AML-193 (cell line): ENCODE data around the gene PRRT3.
A peak's percentile ranks its signal among the peaks of the same experiment; 100 is the strongest.

Experiments
- DNase-seq, 2 experiments: peaks; one replicate each; lab custom pipeline; 2025; lab: John Stamatoyannopoulos, UW

PRRT3 gene

DNA sequence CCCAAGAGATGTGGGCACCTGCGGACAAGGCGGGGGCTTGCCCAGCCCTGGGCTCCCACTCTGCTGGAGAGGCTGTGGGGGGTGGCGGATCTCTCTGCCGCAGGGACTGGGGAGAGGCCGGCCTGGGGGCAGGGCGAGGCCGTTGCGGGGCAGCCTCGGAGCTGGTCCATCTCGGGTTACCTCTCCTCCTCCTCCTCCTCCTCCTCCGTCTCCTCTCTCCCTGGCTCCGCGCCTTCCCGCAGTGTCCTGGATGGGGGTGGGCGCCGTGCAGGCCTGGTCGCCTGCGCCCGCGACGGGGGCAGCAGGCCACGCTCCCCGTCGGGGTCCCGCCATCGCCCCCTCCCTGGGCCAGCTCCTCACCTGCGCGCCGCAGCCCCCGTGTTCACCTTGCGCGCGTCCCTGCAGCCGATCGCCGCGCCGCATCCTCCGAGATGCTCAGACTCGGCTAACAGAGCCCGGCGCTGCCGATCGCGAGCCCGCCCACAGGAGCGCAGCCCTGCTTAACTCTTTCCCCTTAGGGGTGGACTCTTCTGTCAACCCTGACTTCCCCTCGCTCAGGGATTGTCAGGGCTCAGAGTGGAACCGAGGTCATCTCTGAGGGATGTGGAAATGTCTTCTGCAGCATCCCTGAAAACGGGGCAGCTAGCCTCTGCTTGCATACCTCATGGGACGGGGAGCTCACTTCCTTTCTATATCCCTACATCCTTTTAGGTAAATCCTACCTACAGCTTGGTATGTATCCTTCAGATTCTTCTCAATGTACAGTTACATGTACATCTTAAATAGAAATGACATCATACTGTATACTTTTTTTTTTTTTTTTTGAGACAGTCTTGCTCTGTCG is at the start of gene PRRT3:
Gene PRRT3 (minus strand): TSS at position 447 of the 844 bp plus-strand sequence. CDS start 2,293 bp downstream, outside the sequence.
- DNase-seq = peak; percentile 49

DNA sequence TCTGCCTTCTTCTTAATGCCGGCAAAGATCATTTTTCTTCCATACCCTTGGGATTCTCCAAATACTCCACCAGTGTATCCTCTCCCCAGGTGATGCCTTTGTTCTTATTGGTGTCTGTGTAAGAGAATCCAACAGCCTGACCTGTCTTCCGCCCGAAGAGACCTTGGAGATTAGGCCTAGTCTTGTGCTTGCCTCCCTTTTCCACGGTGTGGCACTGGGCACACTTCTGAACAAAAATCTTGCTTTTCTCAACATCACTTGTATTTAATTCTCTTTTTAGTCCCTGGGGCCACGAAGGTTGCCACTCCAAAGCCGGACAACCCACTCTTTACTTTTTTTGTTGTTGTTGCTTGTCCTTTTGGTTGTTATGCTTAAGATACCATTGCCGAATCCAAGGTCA is 48.5 kb upstream of the PRRT3 start:
- no peak for DNase-seq

GRCh38 chr3:9994086-9994844 is 42.1 kb upstream of the PRRT3 start:
- DNase-seq = no peak

DNA sequence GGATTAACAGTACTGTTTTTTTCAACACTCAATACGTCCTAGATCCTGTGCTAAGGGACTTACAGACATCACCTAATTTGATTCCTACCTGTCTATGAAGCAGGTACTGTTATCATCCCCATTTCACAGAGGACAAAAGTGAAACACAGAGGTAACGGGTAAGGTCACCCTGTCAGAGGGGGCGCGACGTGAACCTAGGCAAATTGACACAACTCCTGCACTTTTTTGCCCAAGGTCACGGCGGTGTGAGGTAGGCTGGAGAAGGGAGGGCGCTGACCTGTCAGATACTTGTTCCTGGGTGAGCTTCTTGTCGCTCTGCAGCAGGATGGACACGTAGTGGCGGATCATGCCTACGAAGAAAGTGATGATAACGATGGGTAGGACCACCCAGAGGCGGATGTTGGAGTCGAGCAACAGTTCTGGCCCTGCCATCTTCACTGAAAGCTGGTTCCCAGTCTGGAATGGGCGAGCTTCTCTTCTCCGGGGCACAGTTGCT is 34.1 kb upstream of the PRRT3 start:
- no peak for DNase-seq

GRCh38 chr3:9980251-9980650 is 28.0 kb upstream of the PRRT3 start:
- DNase-seq = no peak

DNA sequence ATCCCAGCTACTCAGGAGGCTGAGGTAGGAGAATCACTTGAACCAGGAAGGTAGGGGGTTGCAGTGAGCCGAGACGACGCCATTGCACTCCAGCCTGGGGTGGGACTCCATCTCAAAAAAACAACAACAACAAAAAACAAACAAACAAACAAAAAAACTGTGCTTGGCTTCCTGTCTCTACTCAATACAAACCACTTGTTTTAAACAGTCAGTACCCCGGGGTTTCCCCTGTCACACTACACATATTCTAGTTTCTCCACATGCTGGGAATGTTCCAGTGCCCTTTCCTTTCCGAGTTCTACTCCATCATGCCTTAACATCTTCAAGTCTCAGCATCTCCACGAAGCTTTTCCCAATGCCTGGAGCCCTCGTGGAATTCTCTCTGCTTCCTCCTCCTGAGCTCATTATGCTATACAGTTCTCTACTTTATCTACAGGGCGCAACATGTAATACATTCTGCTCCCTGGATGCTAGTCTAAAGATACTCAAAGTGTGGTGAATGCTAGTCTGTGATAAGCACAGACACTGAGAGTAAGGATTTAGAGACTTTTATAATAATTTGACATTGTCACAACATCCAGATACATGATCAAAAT is 26.6 kb upstream of the PRRT3 start:
- DNase-seq = no peak

DNA sequence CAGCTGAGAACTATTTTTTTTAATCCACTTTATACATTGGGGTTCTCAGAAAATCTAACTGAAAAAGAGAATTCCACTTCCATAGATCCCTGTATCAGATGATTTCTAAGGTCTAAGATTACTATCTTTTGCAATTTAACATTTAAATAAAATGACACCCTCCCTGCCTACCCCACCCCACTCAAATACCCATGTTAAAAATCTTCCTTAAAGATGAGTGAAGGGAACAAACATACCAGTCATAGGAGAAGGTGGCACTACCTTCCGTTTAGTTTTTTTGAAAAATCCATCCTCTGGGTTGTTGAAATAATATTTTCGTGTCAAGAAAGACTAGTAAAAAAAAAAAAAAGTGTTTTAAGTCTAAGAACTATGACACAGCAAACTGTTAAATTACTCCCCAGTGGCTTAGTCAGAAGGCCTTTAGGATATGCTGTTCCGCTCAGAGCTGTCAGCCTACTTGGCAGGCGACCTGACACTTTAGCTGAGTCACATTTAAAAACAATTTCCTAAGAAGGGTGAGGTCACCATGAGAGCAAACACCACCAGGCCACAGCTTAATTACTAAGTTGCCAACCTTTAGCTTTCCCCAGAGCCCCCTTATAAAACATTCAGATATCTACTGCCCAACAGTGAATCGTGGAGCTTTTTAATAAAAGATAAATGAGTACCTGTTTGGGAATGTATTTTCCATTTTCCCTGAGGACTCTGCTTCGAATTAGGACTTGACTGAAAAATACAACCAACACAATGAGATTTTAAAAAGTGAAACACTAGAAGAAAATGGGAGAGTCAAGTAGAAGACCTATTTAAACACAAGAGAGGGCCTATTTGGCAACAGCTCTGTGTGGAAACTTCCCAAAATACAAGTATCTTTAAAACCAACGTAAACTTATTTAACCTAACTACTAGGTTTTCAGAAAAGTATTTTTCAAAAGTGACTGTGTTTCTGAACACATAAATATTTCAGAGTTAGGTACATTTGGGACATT is 24.8 kb upstream of the PRRT3 start:
- DNase-seq = peak; percentile 99

DNA sequence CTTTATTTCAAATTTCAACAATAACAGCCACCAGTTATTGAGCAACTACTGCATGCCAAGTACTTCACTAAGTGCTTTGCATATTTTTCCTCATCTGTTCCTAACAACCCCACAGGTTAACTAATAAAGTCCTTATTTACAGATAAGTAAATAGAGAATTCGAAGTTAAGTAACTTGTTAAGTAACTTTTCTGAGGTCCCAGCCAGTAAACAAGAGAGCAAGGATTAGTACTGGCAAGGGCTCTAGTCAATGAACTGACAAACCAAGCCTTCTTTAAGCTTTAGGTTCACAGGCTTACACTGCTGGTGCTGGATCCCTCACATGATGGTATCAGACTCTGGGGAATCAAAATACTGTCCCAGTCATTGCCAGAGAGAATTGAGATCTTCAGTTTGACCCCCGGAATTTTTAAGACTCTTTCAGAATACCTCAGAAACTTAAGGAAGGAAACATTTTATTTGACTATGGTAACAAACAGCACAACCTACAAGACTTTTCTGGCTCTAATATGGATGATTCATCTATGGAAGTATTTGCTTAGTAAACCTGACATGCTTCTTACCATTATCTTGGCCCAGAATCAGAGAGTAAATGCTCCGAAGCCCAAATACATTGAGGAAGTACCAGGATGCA is 17.9 kb upstream of the PRRT3 start:
- DNase-seq = no peak

GRCh38 chr3:9969632-9970019 is 17.4 kb upstream of the PRRT3 start:
- no peak for DNase-seq

GRCh38 chr3:9966841-9967240 is 14.6 kb upstream of the PRRT3 start:
- no peak for DNase-seq

GRCh38 chr3:9965200-9965875 is 13.1 kb upstream of the PRRT3 start:
- no peak for DNase-seq

- peak; percentile 21 to 48 for DNase-seq
These were observed 5.0 kb upstream of the PRRT3 start for GRCh38 chr3:9957214-9957613.

GRCh38 chr3:9955611-9956352 is 3.6 kb upstream of the PRRT3 start:
- DNase-seq = no peak

GRCh38 chr3:9955067-9955502 is 2.9 kb upstream of the PRRT3 start:
- DNase-seq = no peak

DNA sequence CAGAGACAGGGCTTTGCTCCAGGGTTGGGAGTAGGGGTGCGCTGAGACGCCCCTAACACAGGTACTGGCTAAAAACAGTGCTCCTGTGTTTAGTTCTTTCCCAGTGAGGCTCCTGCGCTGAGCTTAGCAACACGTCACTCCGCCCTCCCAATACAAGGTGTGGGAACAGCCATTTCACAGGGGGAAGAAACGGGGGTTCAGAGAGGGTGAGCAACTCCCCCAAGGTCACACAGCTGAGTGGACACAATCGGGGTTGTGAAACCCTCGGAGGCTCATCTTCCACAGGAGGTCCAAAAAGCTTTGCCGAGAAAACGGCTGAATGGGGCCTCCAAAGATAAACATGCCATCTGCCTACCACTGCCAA is 628 bp downstream of the PRRT3 start:
- no peak for DNase-seq

DNA sequence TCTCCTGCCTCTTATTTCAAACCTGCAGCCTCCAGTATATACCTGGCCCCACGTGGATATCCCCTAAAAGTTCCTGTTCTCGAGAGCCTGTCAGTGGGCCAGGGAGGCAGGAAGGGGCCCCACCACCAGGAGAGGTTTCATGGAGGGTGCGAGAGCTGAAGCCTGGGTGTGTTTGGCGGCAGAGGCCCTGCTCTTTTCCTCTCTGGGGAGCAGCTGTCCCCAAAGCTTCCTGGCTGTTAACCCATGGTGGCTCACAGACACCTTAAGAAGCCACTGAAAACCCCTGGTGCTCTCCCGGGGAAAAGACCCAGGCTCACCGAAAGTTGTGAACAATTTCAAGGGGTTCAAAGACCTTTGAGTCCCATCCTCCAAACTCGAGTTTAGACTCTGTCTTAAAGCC is 1.1 kb downstream of the PRRT3 start:
- no peak for DNase-seq

GRCh38 chr3:9949626-9950025 is 2.6 kb downstream of the PRRT3 start:
- no peak for DNase-seq

GRCh38 chr3:9949115-9949514 is 3.1 kb downstream of the PRRT3 start:
- DNase-seq = no peak

DNA sequence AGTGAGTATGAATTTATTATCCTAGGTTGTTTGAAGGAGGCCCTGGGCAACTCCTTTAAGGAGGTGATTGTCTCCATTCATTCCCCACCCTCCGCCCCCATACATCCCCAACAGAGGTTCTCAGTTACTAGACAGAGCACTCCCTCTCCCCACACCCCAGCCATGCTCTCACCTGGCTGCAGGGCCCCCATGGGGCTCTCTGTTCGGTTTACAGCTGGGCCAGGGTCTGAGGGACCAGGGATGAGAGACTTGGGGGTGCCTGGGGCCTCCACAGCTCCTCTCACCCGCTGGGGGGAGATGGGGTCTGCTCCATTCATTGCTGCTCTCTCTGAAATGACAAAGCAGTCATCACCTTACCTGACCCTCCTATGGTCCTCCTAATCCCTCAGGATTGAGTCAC is 3.6 kb downstream of the PRRT3 start:
- DNase-seq = no peak
